OCI-LY1 (cell line): Measurements from ENCODE around the gene SPSB3.

Experiments
- H2AFZ ChIP-seq: fragments of 200-600 bp; sonication (generic), shearing (Covaris generic); 2 replicates; pipeline ENCODE4 v1.6.0; 2014; ENCODE audit warnings: antibody characterized with exemption, mild to moderate bottlenecking, low read length
- H3F3A ChIP-seq: fragments of 200-600 bp; sonication (generic), shearing (Covaris generic); 2 replicates; pipeline ENCODE4 v1.6.0; 2014; ENCODE audit warnings: mild to moderate bottlenecking, antibody characterized with exemption, low read length, moderate library complexity; ENCODE audit not compliant: insufficient read depth
- H3K27ac ChIP-seq: fragments of 200-600 bp; sonication (generic); 2 replicates; pipeline ENCODE4 v1.5.1; 2014; ENCODE audit warnings: low read length, mixed run types, mild to moderate bottlenecking, low read depth; ENCODE audit not compliant: poor library complexity, severe bottlenecking
- H3K27me3 ChIP-seq: fragments of 200-600 bp; sonication (generic); 2 replicates; pipeline ENCODE4 v1.6.0; 2014; ENCODE audit warnings: antibody characterized with exemption, mild to moderate bottlenecking, low read length, moderate library complexity; ENCODE audit not compliant: insufficient read depth
- H3K36me3 ChIP-seq: fragments of 200-600 bp; sonication (generic); 2 replicates; pipeline ENCODE4 v1.6.1; 2014; ENCODE audit warnings: mild to moderate bottlenecking, antibody characterized with exemption, low read length, moderate library complexity, mixed read lengths; ENCODE audit not compliant: insufficient read depth
- H3K4me1 ChIP-seq: fragments of 200-600 bp; sonication (generic); 2 replicates; pipeline ENCODE4 v1.5.1; 2014; ENCODE audit warnings: mild to moderate bottlenecking, low read length, moderate library complexity; ENCODE audit not compliant: insufficient read depth, severe bottlenecking
- H3K4me2 ChIP-seq: fragments of 200-600 bp; sonication (generic), shearing (Covaris generic); 2 replicates; pipeline ENCODE4 v1.6.1; 2014; ENCODE audit warnings: low read length
- H3K4me3 ChIP-seq: fragments of 200-600 bp; sonication (generic); 2 replicates; pipeline ENCODE4 v1.5.1; 2014; ENCODE audit warnings: low read length, low read depth, mild to moderate bottlenecking, mixed read lengths; ENCODE audit not compliant: poor library complexity, severe bottlenecking
- H3K79me2 ChIP-seq: fragments of 200-600 bp; shearing (Covaris generic); 2 replicates; pipeline ENCODE4 v1.6.1; 2016; ENCODE audit warnings: mixed run types, low read length, mixed read lengths; ENCODE audit not compliant: insufficient read depth
- H3K9ac ChIP-seq: fragments of 200-600 bp; sonication (generic), shearing (Covaris generic); 2 replicates; pipeline ENCODE4 v1.6.1; 2014; ENCODE audit warnings: mild to moderate bottlenecking, low read length, mixed read lengths
- H3K9me2 ChIP-seq: fragments of 200-600 bp; sonication (generic), shearing (Covaris generic); 2 replicates; pipeline ENCODE4 v1.6.1; 2014; ENCODE audit warnings: low read depth, mild to moderate bottlenecking, low read length, mixed read lengths
- H3K9me3 ChIP-seq: fragments of 200-600 bp; shearing (Covaris generic); 2 replicates; pipeline ENCODE4 v1.6.1; 2014; ENCODE audit warnings: low read length, mixed read lengths
- H4K20me1 ChIP-seq: fragments of 200-600 bp; sonication (generic), shearing (Covaris generic); 2 replicates; pipeline ENCODE4 v1.6.0; 2016; ENCODE audit warnings: mild to moderate bottlenecking, low read length; ENCODE audit not compliant: insufficient read depth
- EZH2 ChIP-seq: fragments of 200-600 bp; sonication (generic), shearing (Covaris generic); IDR thresholded peaks from 2 replicates; pipeline ENCODE4 v1.8.0; 2017; ENCODE audit warnings: borderline replicate concordance, mixed run types, mild to moderate bottlenecking, antibody characterized with exemption, low read length, moderate library complexity, mixed read lengths
- TF ChIP-seq, protein P1 (sequence below): fragments of 200-600 bp; sonication (generic), shearing (Covaris generic); IDR thresholded peaks from 2 replicates; pipeline ENCODE4 v1.5.1; 2017; ENCODE audit warnings: mild to moderate bottlenecking, antibody characterized with exemption, low read length, moderate library complexity, mixed read lengths

The SPSB3 gene

GRCh38 chr16:1779741-1780676, 2.4 kb downstream of the SPSB3 start:
- H3F3A ChIP-seq = 0 out of 2 replicates have a peak, but pooled peaks cover 3% of the 10 kb centered on the region
- H3K4me3 ChIP-seq = no peak overlapping the region
- H3K27me3 ChIP-seq = no peaks in the 10 kb centered on the region
- no peak overlapping the region for H3K27ac ChIP-seq
- H3K9me3 ChIP-seq = no peaks in the 10 kb centered on the region
- H3K9ac ChIP-seq = no peak overlapping the region; the same call in 1 of the 2 replicates
- H2AFZ ChIP-seq = no peak overlapping the region
- H3K36me3 ChIP-seq = peaks cover 47% of the 10 kb centered on the region
- no peaks in the 10 kb centered on the region for H4K20me1 ChIP-seq
- no peak overlapping the region for H3K4me2 ChIP-seq
- H3K4me1 ChIP-seq = peaks cover 20% of the 10 kb centered on the region
- no peaks in the 10 kb centered on the region for H3K9me2 ChIP-seq
- TF ChIP-seq, protein P1, sequence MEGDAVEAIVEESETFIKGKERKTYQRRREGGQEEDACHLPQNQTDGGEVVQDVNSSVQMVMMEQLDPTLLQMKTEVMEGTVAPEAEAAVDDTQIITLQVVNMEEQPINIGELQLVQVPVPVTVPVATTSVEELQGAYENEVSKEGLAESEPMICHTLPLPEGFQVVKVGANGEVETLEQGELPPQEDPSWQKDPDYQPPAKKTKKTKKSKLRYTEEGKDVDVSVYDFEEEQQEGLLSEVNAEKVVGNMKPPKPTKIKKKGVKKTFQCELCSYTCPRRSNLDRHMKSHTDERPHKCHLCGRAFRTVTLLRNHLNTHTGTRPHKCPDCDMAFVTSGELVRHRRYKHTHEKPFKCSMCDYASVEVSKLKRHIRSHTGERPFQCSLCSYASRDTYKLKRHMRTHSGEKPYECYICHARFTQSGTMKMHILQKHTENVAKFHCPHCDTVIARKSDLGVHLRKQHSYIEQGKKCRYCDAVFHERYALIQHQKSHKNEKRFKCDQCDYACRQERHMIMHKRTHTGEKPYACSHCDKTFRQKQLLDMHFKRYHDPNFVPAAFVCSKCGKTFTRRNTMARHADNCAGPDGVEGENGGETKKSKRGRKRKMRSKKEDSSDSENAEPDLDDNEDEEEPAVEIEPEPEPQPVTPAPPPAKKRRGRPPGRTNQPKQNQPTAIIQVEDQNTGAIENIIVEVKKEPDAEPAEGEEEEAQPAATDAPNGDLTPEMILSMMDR = no peak
- no peak for TF ChIP-seq EZH2
- peaks cover 6% of the 10 kb centered on the region for H3K79me2 ChIP-seq

- H3K4me1 ChIP-seq = peaks cover 25% of the 10 kb centered on the region
- no peaks in the 10 kb centered on the region for H3K27me3 ChIP-seq
- H3K4me3 ChIP-seq = no peak overlapping the region
- no peak overlapping the region for H3K9ac ChIP-seq
- H3K79me2 ChIP-seq = peaks cover 6% of the 10 kb centered on the region; the same call in 1 of the 2 replicates
- H4K20me1 ChIP-seq = no peaks in the 10 kb centered on the region
- H3K27ac ChIP-seq = no peak overlapping the region
- H2AFZ ChIP-seq = no peak overlapping the region
- H3K9me2 ChIP-seq = no peaks in the 10 kb centered on the region
- H3K9me3 ChIP-seq = no peaks in the 10 kb centered on the region
- H3K4me2 ChIP-seq = no peak overlapping the region
- H3K36me3 ChIP-seq = peaks cover 44% of the 10 kb centered on the region
- 0 out of 2 replicates have a peak, but pooled peaks cover 3% of the 10 kb centered on the region for H3F3A ChIP-seq
- no peak for TF ChIP-seq EZH2
- TF ChIP-seq, protein P1 = no peak
Measured at GRCh38 chr16:1779234-1779701, 3.1 kb downstream of the SPSB3 start.

- H3K4me1 ChIP-seq = peaks cover 25% of the 10 kb centered on the region
Measured at GRCh38 chr16:1778200-1779179, 3.9 kb downstream of the SPSB3 start.

More at GRCh38 chr16:1778200-1779179, 3.9 kb downstream of the SPSB3 start:
- H3K27me3 ChIP-seq = no peaks in the 10 kb centered on the region
- H3K27ac ChIP-seq = no peak overlapping the region
- H4K20me1 ChIP-seq = no peaks in the 10 kb centered on the region
- H2AFZ ChIP-seq = no peak overlapping the region
- no peak overlapping the region for H3K4me3 ChIP-seq
- TF ChIP-seq, protein P1 = no peak
- TF ChIP-seq EZH2 = no peak
- H3K9me3 ChIP-seq = no peaks in the 10 kb centered on the region
- no peaks in the 10 kb centered on the region for H3K79me2 ChIP-seq
- no peak overlapping the region for H3K4me2 ChIP-seq
- no peak overlapping the region for H3K9ac ChIP-seq
- no peaks in the 10 kb centered on the region for H3K9me2 ChIP-seq
- H3K36me3 ChIP-seq = peaks cover 44% of the 10 kb centered on the region
- 0 out of 2 replicates have a peak, but pooled peaks cover 3% of the 10 kb centered on the region for H3F3A ChIP-seq
